ENCODE data around the gene HBD.

The HBD gene

GRCh38 chr11:5234381-5234834, at the start of gene HBD:
Gene HBD (minus strand): TSS chr11:5234483. CDS start chr11:5234433, 50 bp downstream.
- TF ChIP-seq GATA2 (IDR thresholded peaks at IDR 0.05; ENCODE audit: low read depth, low read length) (no peak), GATA3 (IDR thresholded peaks at IDR 0.05; ENCODE audit: low read depth, low read length) (no peak)

- no peak for TF ChIP-seq GATA2 (IDR thresholded peaks at IDR 0.05; ENCODE audit: low read depth, low read length)
- no peak for TF ChIP-seq GATA3 (IDR thresholded peaks at IDR 0.05; ENCODE audit: low read depth, low read length)
These were observed 49.6 kb upstream of the HBD start for GRCh38 chr11:5283882-5284281.

GRCh38 chr11:5283086-5283485, 48.8 kb upstream of the HBD start:
- TF ChIP-seq GATA2 (IDR thresholded peaks at IDR 0.05; ENCODE audit: low read depth, low read length) (no peak), GATA3 (IDR thresholded peaks at IDR 0.05; ENCODE audit: low read depth, low read length) (no peak)

GRCh38 chr11:5282628-5283027, 48.3 kb upstream of the HBD start:
- TF ChIP-seq GATA2 (IDR thresholded peaks at IDR 0.05; ENCODE audit: low read depth, low read length) (no peak), GATA3 (IDR thresholded peaks at IDR 0.05; ENCODE audit: low read depth, low read length) (no peak)

GRCh38 chr11:5281596-5281995, 47.3 kb upstream of the HBD start:
- no peak for TF ChIP-seq GATA3 (IDR thresholded peaks at IDR 0.05; ENCODE audit: low read depth, low read length)
- no peak for TF ChIP-seq GATA2 (IDR thresholded peaks at IDR 0.05; ENCODE audit: low read depth, low read length)

GRCh38 chr11:5280582-5281102, 46.4 kb upstream of the HBD start:
- TF ChIP-seq GATA3 (IDR thresholded peaks at IDR 0.05; ENCODE audit: low read depth, low read length) (no peak), GATA2 (IDR thresholded peaks at IDR 0.05; ENCODE audit: low read depth, low read length) (no peak)

- TF ChIP-seq GATA3 (IDR thresholded peaks at IDR 0.05; ENCODE audit: low read depth, low read length) (no peak), GATA2 (IDR thresholded peaks at IDR 0.05; ENCODE audit: low read depth, low read length) (no peak)
These were observed 45.3 kb upstream of the HBD start for GRCh38 chr11:5279471-5280090.

GRCh38 chr11:5277807-5278382, 43.6 kb upstream of the HBD start:
- TF ChIP-seq GATA2 (IDR thresholded peaks at IDR 0.05; ENCODE audit: low read depth, low read length) = no peak

GRCh38 chr11:5276697-5277096, 42.4 kb upstream of the HBD start:
- TF ChIP-seq GATA3 (IDR thresholded peaks at IDR 0.05; ENCODE audit: low read depth, low read length) (no peak), GATA2 (IDR thresholded peaks at IDR 0.05; ENCODE audit: low read depth, low read length) (no peak)

GRCh38 chr11:5275369-5276110, 41.3 kb upstream of the HBD start:
- no peak for TF ChIP-seq GATA2 (IDR thresholded peaks at IDR 0.05; ENCODE audit: low read depth, low read length)
- no peak for TF ChIP-seq GATA3 (IDR thresholded peaks at IDR 0.05; ENCODE audit: low read depth, low read length)

- no peak for TF ChIP-seq GATA2 (IDR thresholded peaks at IDR 0.05; ENCODE audit: low read depth, low read length)
- TF ChIP-seq GATA3 (IDR thresholded peaks at IDR 0.05; ENCODE audit: low read depth, low read length) = no peak
These were observed 40.1 kb upstream of the HBD start for GRCh38 chr11:5274395-5274794.

- TF ChIP-seq GATA3 (IDR thresholded peaks at IDR 0.05; ENCODE audit: low read depth, low read length) = no peak
- no peak for TF ChIP-seq GATA2 (IDR thresholded peaks at IDR 0.05; ENCODE audit: low read depth, low read length)
These were observed 38.2 kb upstream of the HBD start for GRCh38 chr11:5272395-5273017.

- no peak for TF ChIP-seq GATA3 (IDR thresholded peaks at IDR 0.05; ENCODE audit: low read depth, low read length)
- TF ChIP-seq GATA2 (IDR thresholded peaks at IDR 0.05; ENCODE audit: low read depth, low read length) = no peak
These were observed 35.4 kb upstream of the HBD start, which contains the start of gene HBE1 for GRCh38 chr11:5269715-5270147. Gene HBE1 (minus strand): TSS chr11:5269945. CDS start chr11:5269890, 55 bp downstream.

GRCh38 chr11:5267033-5267563, 32.8 kb upstream of the HBD start:
- TF ChIP-seq GATA3 (IDR thresholded peaks at IDR 0.05; ENCODE audit: low read depth, low read length) = no peak
- no peak for TF ChIP-seq GATA2 (IDR thresholded peaks at IDR 0.05; ENCODE audit: low read depth, low read length)
